ENCODE data around the gene USP34. TPM values are rescaled to one million over a fixed set of nuclear protein-coding genes. Genes with fewer than 3 reads are reported as not detected.
A peak's percentile ranks its signal among the peaks of the same experiment; 100 is the strongest.
"Not testable (repeated sequence)": the region's sequence is repeated elsewhere in the genome, so short reads cannot be mapped to it uniquely, and the experiment has no call there.

USP34 gene
- polyA plus RNA-seq, 1 donor: 102 TPM

DNA sequence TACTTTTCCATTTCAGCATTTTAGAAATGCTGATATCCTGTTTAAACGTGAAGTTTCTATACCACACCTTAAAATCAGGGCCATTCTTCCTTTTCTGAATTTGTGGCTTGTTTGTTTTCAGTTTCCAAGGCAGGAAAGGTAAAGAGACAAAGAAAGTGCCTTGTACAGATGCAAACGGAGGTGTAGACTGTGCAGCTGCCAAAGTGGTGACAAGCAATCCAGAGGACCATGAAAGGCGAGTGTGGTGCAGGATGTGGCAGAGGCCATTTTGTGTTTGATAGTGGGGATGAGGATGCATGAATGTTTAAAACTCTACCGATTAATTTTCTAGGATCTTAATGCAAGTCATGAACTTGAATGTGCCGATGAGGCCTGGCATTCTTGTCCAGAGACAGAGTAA lies 308.2 kb downstream of the USP34 start:
- no peak for DNase-seq
- Histone ChIP-seq H3K4me3 (ENCODE audit: low read length) (no peak overlapping the region), H3K4me1 (ENCODE audit: control insufficient read depth, insufficient read depth, low read length) (no peaks in the 10 kb centered on the region), H3K27me3 (ENCODE audit: control insufficient read depth, insufficient read depth, low read length) (no peaks in the 10 kb centered on the region), H3K27ac (ENCODE audit: low read length) (no peak overlapping the region), H3K36me3 (ENCODE audit: control insufficient read depth, insufficient read depth, low read length) (peaks cover 35% of the 10 kb centered on the region), H3K9me3 (ENCODE audit: control insufficient read depth, low read depth, low read length) (no peaks in the 10 kb centered on the region)
- WGBS (ENCODE audit: insufficient coverage, low lambda C conversion rate): 100% methylated on average over 1 of the region's 5 CpGs

DNA sequence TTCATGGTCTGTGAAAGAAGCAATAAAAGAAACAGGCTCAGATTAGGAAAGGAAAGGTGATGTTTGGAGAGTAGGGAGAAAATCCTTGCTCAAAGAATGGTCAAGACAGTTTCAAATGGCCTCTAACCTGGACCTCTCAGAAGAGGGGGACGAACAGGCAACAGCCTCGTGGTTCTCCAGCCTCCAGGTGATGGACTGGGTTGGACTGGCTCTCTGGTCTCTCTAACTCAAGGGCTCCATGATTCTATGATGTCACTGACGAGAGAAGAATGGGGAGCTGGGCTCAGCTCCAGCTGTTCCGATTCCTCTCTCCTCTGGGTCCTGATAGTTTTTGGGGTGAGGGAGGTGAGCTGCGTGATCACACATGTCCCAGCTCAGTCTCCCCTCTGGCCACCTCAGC lies 309.0 kb downstream of the USP34 start, which contains the start of gene C2orf74:
Gene C2orf74, plus strand, starts transcription at position 301 of the 400 bp plus-strand sequence. CDS start 327 bp downstream, outside the sequence.
- Histone ChIP-seq H3K4me1 (ENCODE audit: control insufficient read depth, insufficient read depth, low read length) (no peaks in the 10 kb centered on the region), H3K9me3 (ENCODE audit: control insufficient read depth, low read depth, low read length) (no peaks in the 10 kb centered on the region), H3K4me3 (ENCODE audit: low read length) (no peak within 1 kb of the TSS), H3K36me3 (ENCODE audit: control insufficient read depth, insufficient read depth, low read length) (peaks cover 37% of the 10 kb centered on the region), H3K27ac (ENCODE audit: low read length) (no peak within 1 kb of the TSS), H3K27me3 (ENCODE audit: control insufficient read depth, insufficient read depth, low read length) (no peaks in the 10 kb centered on the region)
- WGBS (ENCODE audit: insufficient coverage, low lambda C conversion rate): no CpG with 5 or more reads among the region's 5 CpGs
- DNase-seq: no peak

- no peak overlapping the region for H3K27ac ChIP-seq (ENCODE audit: low read length)
- WGBS (ENCODE audit: insufficient coverage, low lambda C conversion rate): no CpG with 5 or more reads among the region's 3 CpGs
- H3K9me3 ChIP-seq (ENCODE audit: control insufficient read depth, low read depth, low read length): no peaks in the 10 kb centered on the region
- no peaks in the 10 kb centered on the region for H3K27me3 ChIP-seq (ENCODE audit: control insufficient read depth, insufficient read depth, low read length)
- H3K4me1 ChIP-seq (ENCODE audit: control insufficient read depth, insufficient read depth, low read length): no peaks in the 10 kb centered on the region
- DNase-seq: no peak
- peaks cover 14% of the 10 kb centered on the region for H3K36me3 ChIP-seq (ENCODE audit: control insufficient read depth, insufficient read depth, low read length)
- H3K4me3 ChIP-seq (ENCODE audit: low read length): no peak overlapping the region
These were observed 312.4 kb downstream of the USP34 start for GRCh38 chr2:61158356-61158955.

DNA sequence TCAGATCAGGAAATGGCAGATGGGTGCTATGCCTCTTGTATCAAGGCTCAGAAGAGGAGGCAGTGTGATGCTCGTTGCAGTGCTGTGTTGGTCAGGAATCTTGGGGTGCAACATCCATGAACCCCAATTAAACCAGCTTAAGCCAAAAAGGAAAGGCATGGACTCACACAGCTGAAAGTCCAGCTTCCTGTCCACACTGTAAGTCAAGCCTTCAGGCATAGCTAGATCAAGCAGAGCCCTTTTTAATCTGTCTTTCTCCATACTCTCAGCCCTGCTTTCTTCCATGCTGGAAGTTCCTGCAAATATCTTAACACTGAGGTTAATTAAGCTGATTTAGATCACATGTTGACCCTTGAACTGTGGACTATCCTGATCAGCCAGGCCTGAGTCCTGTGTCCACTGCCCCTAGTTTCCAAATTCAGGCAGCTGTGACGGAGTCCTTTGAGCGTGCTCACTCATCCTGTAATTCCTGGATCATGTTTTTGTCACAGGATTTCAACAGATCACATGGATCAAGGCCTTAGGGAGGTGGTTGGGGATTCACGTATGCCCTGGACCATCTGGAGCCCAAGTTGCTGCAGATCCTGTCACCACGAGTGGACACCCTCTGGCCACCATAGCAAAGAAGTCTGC lies 313.4 kb downstream of the USP34 start:
- Histone ChIP-seq H3K4me1 (ENCODE audit: control insufficient read depth, insufficient read depth, low read length) (no peaks in the 10 kb centered on the region), H3K36me3 (ENCODE audit: control insufficient read depth, insufficient read depth, low read length) (peaks cover 11% of the 10 kb centered on the region), H3K4me3 (ENCODE audit: low read length) (no peak overlapping the region), H3K27ac (ENCODE audit: low read length) (no peak overlapping the region), H3K27me3 (ENCODE audit: control insufficient read depth, insufficient read depth, low read length) (no peaks in the 10 kb centered on the region), H3K9me3 (ENCODE audit: control insufficient read depth, low read depth, low read length) (no peaks in the 10 kb centered on the region)
- DNase-seq: no peak
- no CpG with 5 or more reads among the region's 5 CpGs for WGBS (ENCODE audit: insufficient coverage, low lambda C conversion rate)

GRCh38 chr2:61151436-61151835 lies 319.5 kb downstream of the USP34 start:
- no CpG with 5 or more reads among the region's 1 CpG for WGBS (ENCODE audit: insufficient coverage, low lambda C conversion rate)
- DNase-seq: no peak

DNA sequence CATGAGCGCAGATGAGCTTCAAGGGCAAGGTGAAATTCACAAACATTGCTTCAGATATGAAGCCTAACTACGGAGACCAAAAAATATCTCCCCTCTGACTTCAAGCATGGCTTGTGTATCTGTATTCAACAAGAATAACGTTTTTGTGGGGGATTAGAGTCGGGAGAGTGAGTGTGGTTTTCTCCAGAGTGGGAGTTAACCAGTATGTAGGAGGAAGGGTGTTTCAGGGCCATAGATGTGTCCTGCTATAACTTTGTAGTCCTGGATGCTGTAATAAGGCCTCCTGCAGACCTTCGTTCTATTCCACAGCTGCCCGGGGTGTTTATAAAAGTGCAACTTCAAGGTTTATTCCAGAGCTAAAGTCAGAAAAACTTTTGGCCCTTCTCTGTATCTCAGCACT lies 321.8 kb downstream of the USP34 start:
- no peak overlapping the region for H3K27ac ChIP-seq (ENCODE audit: low read length)
- WGBS (ENCODE audit: insufficient coverage, low lambda C conversion rate): 100% methylated on average over 1 of the region's 6 CpGs

More at GRCh38 chr2:61151436-61151835, 319.5 kb downstream of the USP34 start:
- Histone ChIP-seq H3K36me3 (ENCODE audit: control insufficient read depth, insufficient read depth, low read length) (peaks cover 17% of the 10 kb centered on the region), H3K27me3 (ENCODE audit: control insufficient read depth, insufficient read depth, low read length) (no peaks in the 10 kb centered on the region), H3K27ac (ENCODE audit: low read length) (no peak overlapping the region), H3K4me1 (ENCODE audit: control insufficient read depth, insufficient read depth, low read length) (no peaks in the 10 kb centered on the region), H3K4me3 (ENCODE audit: low read length) (no peak overlapping the region), H3K9me3 (ENCODE audit: control insufficient read depth, low read depth, low read length) (no peaks in the 10 kb centered on the region)

GRCh38 chr2:61148091-61148490 lies 322.8 kb downstream of the USP34 start:
- not testable (repeated sequence) for H3K9me3 ChIP-seq (ENCODE audit: control insufficient read depth, low read depth, low read length); DNase-seq; H3K4me1 ChIP-seq (ENCODE audit: control insufficient read depth, insufficient read depth, low read length); H3K27ac ChIP-seq (ENCODE audit: low read length); H3K27me3 ChIP-seq (ENCODE audit: control insufficient read depth, insufficient read depth, low read length); H3K4me3 ChIP-seq (ENCODE audit: low read length)
- peaks cover 17% of the 10 kb centered on the region for H3K36me3 ChIP-seq (ENCODE audit: control insufficient read depth, insufficient read depth, low read length)
- WGBS (ENCODE audit: insufficient coverage, low lambda C conversion rate): no CpG with 5 or more reads among the region's 5 CpGs

More for the DNA sequence above, 321.8 kb downstream of the USP34 start:
- H3K4me1 ChIP-seq (ENCODE audit: control insufficient read depth, insufficient read depth, low read length): no peaks in the 10 kb centered on the region
- no peaks in the 10 kb centered on the region for H3K27me3 ChIP-seq (ENCODE audit: control insufficient read depth, insufficient read depth, low read length)
- H3K9me3 ChIP-seq (ENCODE audit: control insufficient read depth, low read depth, low read length): no peaks in the 10 kb centered on the region
- H3K36me3 ChIP-seq (ENCODE audit: control insufficient read depth, insufficient read depth, low read length): peaks cover 17% of the 10 kb centered on the region
- no peak for DNase-seq
- no peak overlapping the region for H3K4me3 ChIP-seq (ENCODE audit: low read length)

DNA sequence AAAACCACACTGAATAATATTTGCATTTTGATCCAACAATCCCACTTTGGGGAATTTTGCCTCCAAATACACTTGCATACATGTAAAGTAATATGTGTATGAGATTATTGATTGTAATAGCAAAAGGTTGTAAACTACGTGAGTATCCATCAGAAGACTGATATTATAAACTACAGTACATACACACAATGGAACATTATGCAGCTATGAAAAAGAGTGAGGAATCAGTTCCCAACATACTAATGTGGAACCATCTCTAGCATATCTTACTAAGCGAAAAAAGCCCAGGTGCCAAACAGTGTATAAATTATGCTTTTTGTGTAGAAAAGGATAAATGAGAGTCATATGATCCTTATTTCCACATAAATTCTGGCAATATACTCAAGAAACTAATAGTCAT lies 324.9 kb downstream of the USP34 start:
- H3K4me1 ChIP-seq (ENCODE audit: control insufficient read depth, insufficient read depth, low read length): no peaks in the 10 kb centered on the region
- 100% methylated on average over 1 of the region's 2 CpGs for WGBS (ENCODE audit: insufficient coverage, low lambda C conversion rate)
- no peak for DNase-seq
- no peaks in the 10 kb centered on the region for H3K27me3 ChIP-seq (ENCODE audit: control insufficient read depth, insufficient read depth, low read length)
- no peak overlapping the region for H3K4me3 ChIP-seq (ENCODE audit: low read length)
- H3K9me3 ChIP-seq (ENCODE audit: control insufficient read depth, low read depth, low read length): peaks cover 3% of the 10 kb centered on the region
- H3K36me3 ChIP-seq (ENCODE audit: control insufficient read depth, insufficient read depth, low read length): peaks cover 10% of the 10 kb centered on the region
- no peak overlapping the region for H3K27ac ChIP-seq (ENCODE audit: low read length)

- no peaks in the 10 kb centered on the region for H3K27me3 ChIP-seq (ENCODE audit: control insufficient read depth, insufficient read depth, low read length)
- peak overlapping the region; percentile 66 for H3K27ac ChIP-seq (ENCODE audit: low read length)
- WGBS (ENCODE audit: insufficient coverage, low lambda C conversion rate): no CpG with 5 or more reads among the region's 31 CpGs
- peak overlapping the region; percentile 80 for H3K4me3 ChIP-seq (ENCODE audit: low read length)
- H3K9me3 ChIP-seq (ENCODE audit: control insufficient read depth, low read depth, low read length): peaks cover 3% of the 10 kb centered on the region
- peak; percentile 98 for DNase-seq
- H3K4me1 ChIP-seq (ENCODE audit: control insufficient read depth, insufficient read depth, low read length): no peaks in the 10 kb centered on the region
- H3K36me3 ChIP-seq (ENCODE audit: control insufficient read depth, insufficient read depth, low read length): peaks cover 8% of the 10 kb centered on the region
These were observed 326.1 kb downstream of the USP34 start for GRCh38 chr2:61144697-61145268.

- WGBS (ENCODE audit: insufficient coverage, low lambda C conversion rate): 86% methylated on average over 1 of the region's 1 CpG
- H3K9me3 ChIP-seq (ENCODE audit: control insufficient read depth, low read depth, low read length): peaks cover 3% of the 10 kb centered on the region
- no peak overlapping the region for H3K4me3 ChIP-seq (ENCODE audit: low read length)
- H3K27ac ChIP-seq (ENCODE audit: low read length): no peak overlapping the region
- no peaks in the 10 kb centered on the region for H3K4me1 ChIP-seq (ENCODE audit: control insufficient read depth, insufficient read depth, low read length)
- no peaks in the 10 kb centered on the region for H3K27me3 ChIP-seq (ENCODE audit: control insufficient read depth, insufficient read depth, low read length)
- no peaks in the 10 kb centered on the region for H3K36me3 ChIP-seq (ENCODE audit: control insufficient read depth, insufficient read depth, low read length)
- no peak for DNase-seq
These were observed 329.7 kb downstream of the USP34 start for GRCh38 chr2:61141151-61141550.

Data from large intestine (tissue), 3 donors.